Epidermal melanocyte (primary cell): ENCODE results near the gene SIRT7.
A peak's percentile ranks its signal among the peaks of the same experiment; 100 is the strongest.

Experiments used
- DNase-seq: peaks from one replicate; pipeline ENCODE4 v3.0.0; 2011; ENCODE audit warnings: low spot score; ENCODE audit not compliant: insufficient read length

The SIRT7 gene

DNA sequence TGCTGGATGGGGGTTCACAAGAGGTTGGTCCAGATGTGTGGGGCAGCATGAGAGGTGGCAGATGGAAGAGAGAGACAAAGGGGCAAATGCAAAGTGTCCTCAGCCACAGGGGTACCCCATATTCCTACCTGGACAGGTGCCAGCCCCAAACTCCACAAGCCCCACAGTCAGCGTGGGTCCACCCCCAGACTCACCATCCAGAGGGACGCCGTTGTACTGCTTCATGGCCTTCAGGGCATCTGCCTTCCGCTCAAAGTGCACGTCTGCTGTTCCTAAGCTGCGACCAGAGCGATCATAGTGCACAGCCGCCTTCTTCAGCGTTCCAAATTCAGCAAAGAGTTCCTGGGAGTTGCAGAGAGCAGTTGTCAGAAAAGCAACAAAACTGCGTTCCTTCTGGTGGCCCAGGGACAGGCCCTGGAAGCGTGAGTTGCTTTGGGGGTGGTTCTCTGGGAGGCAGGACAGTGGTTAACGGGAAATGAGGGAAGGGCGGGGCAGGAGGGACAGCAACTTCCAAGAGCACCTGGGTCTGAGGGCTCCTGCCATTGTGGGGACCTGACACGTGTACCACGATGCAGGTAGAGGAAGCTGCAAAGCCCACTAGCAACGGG is 28.9 kb downstream of the SIRT7 start:
- no peak for DNase-seq

DNA sequence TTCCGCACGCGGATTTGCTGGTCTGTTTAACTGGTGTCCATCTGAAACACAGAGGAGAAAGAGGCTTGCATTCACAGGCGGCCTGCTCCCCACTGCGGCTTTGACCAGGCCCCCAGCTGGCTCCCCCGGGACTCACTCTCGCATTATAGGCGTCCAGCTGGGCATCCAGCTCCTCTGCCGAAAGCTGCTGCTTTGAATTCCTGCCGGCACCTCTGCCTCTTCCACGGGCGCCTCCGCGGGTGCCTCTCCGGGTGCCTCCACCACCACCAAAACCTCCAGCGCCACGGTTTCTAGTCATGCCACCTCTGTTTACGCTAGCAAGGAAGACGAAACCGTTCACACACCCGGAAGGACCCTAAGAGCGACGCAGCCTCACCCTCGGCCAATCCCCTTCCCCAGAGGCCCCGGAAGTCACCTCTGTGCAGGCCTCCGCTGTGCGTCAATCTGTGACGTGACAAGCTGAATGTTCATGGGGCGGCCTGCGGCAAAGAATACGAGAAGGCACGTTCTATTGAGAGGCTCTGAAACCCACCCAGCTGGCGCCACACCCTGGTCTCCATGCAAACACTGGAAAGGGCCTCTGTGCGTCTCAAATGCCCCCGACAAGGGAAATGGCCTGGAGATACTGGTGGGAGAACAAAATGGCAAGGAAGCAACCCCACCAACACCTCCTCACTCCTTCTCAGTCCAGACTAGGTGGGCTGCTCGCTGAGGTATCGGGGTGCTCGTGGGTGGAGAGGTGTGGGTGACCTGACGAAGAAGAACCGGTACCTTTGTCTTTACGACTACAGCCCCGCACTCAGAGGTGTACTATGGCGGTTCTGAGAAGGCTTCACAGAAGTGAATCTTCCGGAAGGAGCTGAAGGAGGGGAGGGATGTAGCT is 29.6 kb downstream of the SIRT7 start:
- no peak for DNase-seq

DNA sequence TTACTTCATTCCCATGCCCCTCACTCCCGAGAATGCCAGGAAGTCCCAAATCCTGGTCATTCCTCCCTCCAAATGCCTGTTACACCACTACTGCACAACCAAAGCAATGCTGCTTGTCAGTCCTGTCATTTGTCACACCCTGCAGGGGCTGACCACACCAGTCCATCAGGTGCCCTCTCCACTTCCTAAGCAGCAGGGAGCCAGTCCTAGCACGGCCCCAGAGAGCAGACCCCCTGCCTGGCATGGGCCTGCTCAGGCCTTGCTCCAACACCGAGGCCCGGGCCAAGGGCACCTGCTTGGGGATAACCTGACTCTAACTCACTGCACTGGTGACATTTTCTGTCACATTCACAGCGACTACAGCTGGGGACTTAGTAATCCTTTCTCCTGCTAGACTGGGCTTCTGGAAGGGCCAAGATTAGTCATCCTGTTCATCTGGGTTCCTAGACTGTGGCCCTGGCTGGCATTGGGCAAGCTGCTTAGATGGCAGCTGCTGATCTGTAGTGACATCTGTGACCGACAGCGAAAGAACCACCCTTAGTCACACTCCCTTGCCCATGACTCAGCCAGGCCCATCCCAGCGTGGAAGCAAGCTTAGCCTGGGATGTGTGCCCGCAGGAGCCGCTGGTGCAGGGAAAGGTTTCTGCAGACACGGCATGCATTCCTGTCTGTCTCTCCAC is 32.0 kb downstream of the SIRT7 start:
- no peak for DNase-seq

DNA sequence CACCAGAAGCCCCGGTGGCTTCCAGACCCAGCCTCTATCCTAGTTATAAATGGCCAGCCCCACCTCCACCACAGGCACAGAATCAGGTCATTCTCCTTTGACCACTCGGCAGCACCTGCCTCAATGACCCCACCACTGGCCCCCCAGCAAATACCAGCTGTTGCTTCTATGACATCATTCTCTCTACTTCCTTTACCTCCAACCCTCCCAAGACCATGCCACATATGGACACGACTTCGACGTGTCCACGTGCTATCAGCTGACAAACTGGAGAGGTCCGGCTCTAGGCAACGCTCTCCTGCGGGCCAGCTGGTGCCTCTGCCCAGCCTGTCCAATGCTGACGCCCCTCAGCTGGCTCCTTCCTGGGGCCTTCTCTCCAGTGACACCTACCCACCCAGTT is 32.5 kb downstream of the SIRT7 start:
- DNase-seq, result no peak

DNA sequence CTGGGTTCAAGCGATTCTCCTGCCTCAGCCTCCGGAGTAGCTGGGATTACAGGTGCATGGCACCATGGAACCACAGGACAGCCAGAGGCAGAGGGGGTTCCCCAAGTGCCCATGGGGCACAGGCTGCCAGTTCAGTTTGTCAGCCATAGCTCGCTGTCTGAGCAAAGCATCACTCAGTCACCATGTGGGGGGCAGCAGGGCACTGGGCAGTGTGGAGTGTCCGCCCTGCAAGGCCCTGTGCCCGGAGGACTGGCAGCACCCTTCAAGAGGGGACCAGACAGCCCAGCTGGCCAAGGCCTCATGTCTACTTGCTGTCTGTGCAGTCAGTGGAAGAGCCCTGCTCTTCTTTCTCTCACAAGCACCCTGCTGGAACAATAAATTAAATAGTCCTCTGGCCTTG is 33.0 kb downstream of the SIRT7 start:
- no peak for DNase-seq

DNA sequence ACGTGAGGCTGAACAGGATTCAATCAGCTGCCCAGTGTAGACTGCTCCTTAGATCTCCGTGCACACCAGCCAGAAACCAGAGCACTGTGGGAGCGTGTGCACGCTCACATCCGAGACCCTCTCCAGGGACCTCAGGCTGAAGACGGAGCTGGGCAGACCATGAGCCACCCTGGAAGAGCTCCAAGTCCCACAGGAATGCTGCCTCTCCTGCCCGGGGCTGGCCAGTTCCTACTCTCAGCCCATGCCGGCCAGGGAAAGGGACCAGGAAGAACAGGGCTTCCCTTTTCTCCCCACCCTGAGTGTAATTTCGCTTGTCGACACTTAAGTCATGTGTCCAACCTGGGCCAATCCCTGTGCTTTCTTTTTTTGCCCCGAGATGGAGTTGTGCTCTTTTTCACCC is 33.5 kb downstream of the SIRT7 start:
- DNase-seq, result peak; percentile 77

DNA sequence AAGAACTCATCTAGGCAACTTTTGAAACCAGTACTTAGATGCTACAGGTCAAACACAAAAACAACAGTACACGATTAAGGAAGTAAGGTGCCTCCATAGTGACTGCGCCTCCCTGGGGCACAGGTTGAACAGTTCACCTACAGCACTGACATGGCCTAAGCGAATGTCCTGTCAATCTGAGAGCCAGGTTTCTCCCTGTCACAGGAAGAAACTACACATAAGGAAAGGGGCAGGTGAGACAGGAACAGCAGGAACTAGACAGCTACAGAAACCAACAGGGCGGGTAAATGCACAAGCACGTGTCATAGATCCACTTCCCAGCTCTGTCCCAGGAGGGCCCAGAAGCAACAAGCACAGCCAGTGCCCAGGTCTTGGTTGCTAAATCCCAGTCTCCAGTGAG is 38.9 kb downstream of the SIRT7 start:
- no peak for DNase-seq

DNA sequence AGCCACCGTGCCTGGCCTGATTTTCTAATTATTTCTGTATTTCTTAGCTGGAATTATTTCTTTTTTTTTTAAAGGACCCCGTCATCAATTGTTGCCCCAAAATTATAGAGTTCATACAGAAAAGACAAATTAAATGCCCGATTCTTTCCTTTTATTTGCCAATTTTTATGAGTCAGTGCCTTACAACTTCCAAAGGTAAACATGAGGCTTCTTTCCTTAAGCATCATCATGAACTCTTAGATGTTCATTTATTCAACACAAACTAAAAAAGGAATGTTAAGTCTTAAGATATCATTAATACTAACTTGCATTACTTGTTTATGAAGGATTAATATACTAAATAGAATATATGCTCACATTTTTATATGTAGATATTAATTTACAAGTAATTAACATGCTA is 39.7 kb downstream of the SIRT7 start:
- DNase-seq, result no peak

DNA sequence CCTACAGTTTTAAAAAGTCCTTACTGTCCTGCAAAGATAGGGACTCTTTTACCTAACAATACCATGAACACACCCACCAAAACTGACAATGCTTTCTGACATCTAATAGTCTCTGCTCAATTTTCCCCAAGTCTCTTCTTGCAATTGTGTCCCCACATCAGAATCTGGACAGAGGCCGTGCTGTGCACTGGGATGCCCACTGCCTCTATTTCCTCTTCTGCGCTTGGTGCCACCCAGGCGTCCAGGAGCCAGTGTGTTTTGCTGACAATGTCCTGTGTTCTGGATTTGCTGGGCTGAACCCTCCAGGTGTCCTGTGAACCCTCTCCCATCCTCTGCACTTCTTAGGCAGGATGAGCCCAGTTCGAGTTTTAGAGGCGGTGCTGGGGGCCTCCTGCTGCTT is 40.4 kb downstream of the SIRT7 start:
- no peak for DNase-seq

DNA sequence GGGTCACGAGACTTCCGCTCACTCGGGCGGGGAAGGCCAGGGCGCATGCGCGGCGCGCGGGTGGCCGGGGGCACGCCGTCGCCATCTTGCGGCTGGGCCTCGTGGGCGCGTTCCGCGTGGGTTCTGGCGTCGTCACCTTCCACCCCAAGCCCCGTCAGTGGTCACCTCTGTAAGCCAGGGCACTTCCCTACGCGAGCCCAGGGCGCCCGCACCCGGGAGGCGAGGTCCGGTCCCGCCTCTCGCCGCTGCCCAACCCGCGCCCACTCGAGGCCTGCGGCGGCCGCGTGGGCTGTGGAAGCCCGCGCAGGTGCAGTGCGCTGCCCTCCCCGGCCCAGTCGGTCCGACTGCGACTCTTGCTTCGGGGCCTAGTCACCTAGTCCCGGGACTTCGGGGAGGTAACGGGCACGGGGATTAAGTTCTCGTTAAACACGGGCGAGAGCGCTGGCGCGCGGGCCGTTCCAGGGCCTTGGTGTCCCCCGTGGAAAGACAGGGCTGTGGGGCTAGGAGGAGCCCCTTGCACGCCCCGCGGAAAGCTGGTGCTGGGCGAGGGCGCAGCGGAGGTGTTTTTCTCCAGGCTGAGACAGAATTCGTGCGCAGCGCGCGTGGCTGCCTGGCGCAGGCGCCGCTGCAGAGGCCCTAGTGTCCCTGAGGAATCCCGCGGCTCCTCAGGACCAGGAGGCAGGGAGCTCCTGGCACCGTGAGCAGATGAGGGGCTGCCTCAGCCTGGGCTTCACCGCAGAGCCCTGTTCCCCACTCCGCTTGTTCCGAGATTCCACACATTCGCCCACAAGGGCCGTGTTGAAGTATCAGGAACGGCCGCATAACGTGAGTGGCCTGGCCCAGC is 46.4 kb downstream of the SIRT7 start:
- DNase-seq, result peak; percentile 91

DNA sequence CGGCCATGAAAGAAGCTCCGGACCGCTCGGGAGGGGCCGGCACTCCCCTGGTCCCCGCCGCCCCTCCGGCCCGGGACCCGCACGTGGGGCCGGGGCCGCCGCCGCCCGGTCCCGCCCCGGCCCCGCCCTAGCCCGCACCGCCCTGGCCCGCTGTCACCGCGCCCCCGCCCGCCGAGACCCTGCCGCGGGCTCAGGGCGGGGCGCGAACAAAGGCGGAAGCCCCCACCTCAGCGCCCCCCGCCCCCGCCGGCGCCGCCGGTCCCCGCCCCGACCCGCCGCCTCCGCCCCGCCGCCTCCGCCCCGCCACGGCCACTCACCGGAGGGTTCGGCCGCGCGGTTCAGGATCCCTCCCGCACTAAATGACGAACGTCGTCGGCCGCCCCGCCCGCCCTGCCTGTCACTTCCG is 47.0 kb downstream of the SIRT7 start, which contains the start of gene ARHGDIA:
ARHGDIA (minus strand) TSS at position 357 of the 406 bp plus-strand sequence. CDS start 1,407 bp downstream, outside the sequence.
- no peak for DNase-seq

DNA sequence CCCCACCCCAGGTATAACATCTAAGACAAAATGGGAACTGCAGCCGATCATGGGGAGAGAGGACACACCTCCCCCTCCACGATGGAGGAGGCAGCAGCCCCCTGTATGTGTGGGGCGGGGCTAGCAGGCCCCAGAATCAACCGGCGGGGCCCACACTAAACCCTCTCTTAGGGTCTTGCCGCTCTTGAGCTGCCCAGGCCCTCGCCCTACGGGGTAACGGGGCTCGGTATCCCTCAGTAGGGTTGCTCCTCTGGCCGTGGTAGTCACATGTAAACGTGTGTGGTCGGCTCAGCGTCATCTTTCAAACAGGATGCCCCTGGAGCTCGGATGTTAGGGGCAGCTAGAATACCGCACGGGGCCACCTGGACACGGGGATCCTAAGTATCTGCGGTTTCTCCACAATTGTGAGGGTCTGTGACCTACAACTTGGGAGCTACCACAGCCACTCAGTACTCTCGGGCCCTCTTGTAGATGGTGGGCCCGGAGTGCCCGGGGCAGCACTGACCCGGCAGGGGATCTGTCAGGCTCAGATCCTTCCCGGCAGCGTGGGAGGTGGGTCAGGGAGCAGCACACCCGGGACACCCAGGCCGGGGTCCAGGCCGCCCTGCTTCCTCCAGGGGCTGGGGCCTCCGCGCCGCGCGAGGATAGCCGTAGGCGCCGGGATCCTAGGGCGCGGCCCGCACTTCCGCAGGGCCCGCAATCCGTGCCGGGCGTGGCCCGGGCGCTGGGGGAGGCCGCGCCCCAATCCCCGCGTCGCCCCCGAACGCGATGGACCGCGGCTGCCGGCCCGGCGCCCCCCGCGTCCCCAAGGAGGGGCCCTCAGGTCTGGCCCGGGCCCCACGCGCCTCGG is 47.6 kb downstream of the SIRT7 start:
- DNase-seq, result no peak

DNA sequence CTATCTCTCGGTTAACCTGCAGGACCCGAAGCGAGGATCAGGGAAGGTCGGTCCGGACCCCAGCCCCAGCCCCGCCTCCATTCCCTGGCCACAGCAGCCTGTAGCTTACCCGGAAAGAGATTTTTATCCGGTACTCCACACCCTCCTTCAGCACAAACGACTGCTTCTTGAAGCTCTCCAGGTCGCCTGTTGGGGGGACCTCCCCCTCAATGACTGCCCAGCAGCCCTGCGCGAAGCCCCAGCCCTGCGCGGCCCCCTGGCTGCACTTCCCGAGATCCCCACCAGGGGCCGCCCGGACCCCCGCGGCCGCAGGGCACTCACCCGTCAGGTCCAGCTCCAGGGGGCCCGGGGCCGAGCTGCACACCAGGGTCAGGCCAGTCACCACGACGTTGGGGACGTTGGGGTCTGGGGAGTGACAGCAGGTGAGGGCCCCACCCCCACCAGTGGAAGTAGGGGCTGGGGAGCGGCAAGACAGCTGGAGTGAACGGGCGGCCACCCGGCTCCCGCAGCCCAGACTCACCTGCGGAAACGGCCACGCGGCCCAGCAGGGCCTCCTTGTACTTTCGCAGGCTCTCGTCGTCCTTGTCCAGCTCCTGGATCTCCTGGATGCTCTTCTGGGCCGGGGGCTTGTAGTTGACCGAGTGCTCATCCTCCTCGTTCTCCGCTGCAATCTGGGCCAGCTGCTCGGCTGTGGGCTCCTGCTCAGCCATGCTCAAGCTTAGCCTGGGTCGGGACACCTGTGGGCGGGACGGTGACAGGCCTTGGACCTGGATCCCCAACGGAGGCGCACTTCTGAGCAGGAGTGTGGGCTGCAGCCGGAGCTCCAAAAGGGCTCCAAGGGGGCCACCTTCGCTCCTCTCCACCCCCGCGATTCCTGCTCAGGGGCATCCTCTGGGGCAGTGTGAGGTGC is 48.5 kb downstream of the SIRT7 start:
- DNase-seq, result no peak

DNA sequence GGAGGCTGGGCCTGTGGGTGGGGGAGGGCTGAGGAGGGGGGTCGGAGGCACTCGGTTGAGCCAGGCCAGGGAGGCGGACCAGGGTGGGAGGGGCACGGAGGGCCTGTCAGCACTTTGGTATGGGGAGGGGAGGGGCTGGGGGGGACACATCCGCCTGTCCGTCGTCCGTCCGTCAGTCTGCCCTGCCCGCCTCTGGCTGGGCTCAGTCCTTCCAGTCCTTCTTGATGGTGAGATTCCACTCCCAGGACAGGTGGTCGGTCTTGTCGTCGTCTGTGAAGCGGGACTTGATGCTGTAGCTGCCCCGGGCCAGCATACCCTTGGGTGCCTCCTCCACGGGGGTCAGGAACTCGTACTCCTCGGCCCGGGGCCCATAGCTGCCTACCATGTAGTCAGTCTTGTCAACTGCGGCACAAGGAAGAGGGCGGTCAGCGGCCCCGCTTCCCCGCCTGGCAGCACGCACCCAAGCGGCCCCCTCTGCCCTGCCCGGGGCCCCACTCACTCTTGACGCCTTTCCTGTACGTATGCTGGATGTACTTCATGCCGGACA is 49.2 kb downstream of the SIRT7 start:
- DNase-seq, result peak; percentile 6

DNA sequence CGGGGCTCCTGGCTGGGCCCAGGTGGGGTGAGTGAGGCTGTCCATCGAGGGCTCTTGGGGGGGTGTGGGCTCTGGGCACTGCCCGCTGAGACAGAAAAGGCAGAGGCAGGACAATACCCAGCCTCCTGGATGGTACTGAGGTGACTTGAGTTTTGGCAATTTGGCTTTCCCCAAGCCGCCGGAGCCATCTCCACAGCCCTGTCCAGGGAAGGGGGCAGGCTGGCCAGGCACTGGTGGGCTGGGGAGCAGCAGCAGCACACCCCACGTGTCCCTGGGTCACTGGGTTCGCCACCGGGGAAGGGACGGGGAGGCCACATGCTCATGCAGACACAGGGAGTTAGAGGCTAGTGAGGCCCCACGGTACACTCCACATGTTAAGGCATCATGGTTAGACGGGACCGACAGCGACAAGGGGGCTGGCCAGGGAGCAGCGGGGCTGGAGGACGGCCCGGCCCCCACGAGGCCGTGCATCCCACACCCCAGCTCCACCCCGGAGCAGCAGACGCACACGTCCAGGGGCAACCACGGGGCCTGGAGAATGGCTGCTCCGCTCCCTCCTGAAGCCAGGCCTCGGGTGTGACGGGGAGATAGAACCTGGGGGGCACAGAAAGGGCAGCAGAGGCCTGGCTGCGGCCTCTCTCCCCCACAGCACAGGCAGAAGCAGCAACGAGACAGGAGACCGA is 49.8 kb downstream of the SIRT7 start:
- no peak for DNase-seq

DNA sequence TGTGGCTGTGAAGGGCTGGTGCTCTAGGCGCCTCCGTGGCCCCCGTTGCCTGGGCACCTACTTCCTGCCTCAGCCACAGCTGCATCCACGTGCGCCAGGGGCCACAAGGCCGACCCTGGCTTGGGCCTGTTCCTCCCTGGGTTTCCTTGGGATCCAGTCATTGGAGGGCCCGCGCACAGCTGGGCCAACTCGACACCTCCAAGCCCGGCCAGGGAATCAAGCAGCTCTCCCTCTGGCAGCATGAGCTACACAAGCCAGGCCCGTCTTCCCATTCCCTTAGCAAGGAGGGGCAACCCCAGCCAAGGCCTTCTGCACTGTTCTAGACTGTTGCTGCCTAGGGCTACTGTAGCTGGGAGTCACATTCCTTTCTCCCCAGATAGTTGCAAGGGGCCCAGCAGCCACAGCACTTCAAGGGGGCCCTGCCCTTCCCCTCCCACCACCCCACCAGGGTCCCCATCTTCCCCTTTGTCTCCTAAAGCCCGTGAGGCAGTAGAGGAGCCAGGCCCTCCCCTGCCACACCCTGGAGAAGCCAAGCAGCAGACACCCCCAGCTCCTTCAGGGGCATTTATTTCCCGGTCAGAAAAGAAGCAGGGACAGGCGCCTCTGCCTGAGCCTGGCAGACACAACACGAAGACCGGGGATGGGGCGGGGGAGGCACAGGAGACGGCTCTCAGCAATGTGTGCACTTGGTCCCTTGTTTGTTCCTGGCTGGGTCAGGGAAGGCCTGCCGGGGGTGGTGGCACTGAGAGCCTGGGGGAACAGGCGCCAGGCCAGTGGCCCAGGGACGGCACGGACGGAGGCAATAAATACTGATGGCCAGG is 50.6 kb downstream of the SIRT7 start:
- peak; percentile 13 for DNase-seq

DNA sequence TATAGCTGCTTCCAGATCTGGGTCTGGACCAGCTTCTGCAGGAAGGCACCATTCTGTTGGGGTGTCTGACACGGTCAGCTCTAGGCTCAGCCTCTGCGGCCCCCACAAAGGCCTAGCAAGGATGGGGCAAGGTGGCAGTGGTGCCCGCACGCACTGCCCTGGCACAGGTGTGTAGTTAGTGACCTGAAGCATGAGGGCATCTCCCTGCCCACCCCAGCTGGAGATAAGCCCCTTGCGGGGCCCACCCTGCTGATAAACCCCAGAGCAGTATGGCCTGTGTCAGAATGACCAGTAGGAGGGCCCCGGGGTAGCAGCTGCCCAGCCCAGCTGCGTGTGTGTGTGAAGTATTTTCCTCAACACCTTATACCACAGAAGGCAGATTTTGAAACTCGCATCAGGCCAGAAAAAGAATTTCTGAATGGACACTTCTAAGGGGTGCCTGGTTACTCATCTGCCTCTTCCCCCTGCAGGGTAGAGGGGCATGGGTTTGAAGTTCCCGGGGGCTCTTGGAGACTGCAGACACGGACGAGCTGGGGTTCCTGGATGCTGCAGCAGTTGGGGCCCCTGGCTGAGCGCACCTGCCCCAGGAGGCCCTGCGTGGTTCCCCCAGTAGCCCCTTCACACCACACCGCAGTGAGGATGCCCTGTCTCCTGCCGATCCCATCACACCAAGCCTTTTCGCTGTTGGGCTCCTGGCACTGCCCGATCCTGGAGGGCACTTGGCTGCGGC is 51.4 kb downstream of the SIRT7 start:
- no peak for DNase-seq
